ENCODE results near the gene FRMD6.

FRMD6 gene

DNA sequence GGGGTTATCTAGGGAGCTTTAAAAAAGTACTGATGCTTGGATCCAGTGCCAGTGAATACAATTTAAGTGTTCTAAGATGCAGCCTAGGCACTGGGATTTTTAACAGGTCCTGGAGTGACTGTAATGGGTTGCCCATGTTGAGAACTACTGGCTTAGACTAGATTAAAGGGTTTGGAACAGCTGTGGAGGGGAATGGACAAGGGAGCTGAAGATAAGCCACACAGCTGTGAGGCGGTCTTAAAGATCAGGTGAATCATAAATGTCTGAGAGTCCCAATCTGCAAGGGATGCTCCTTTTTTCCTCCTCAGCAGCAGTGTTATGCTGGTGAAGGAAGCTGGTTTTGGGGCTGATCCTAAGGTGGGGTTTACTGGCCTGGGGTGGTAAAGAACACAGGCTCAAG lies 35.5 kb upstream of the FRMD6 start:
- no peak overlapping the region for H3K4me3 ChIP-seq (ENCODE audit: low read depth, low read length)
- TF ChIP-seq, protein P1, sequence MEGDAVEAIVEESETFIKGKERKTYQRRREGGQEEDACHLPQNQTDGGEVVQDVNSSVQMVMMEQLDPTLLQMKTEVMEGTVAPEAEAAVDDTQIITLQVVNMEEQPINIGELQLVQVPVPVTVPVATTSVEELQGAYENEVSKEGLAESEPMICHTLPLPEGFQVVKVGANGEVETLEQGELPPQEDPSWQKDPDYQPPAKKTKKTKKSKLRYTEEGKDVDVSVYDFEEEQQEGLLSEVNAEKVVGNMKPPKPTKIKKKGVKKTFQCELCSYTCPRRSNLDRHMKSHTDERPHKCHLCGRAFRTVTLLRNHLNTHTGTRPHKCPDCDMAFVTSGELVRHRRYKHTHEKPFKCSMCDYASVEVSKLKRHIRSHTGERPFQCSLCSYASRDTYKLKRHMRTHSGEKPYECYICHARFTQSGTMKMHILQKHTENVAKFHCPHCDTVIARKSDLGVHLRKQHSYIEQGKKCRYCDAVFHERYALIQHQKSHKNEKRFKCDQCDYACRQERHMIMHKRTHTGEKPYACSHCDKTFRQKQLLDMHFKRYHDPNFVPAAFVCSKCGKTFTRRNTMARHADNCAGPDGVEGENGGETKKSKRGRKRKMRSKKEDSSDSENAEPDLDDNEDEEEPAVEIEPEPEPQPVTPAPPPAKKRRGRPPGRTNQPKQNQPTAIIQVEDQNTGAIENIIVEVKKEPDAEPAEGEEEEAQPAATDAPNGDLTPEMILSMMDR (IDR thresholded peaks at IDR 0.05; ENCODE audit: low read depth, low read length) = no peak
- in situ Hi-C loops (cut with HindIII; ENCODE audit: low sequenced_read_pairs) = no loop called here
- DNase-seq (ENCODE audit: low read depth, low spot score) = no peak

DNA sequence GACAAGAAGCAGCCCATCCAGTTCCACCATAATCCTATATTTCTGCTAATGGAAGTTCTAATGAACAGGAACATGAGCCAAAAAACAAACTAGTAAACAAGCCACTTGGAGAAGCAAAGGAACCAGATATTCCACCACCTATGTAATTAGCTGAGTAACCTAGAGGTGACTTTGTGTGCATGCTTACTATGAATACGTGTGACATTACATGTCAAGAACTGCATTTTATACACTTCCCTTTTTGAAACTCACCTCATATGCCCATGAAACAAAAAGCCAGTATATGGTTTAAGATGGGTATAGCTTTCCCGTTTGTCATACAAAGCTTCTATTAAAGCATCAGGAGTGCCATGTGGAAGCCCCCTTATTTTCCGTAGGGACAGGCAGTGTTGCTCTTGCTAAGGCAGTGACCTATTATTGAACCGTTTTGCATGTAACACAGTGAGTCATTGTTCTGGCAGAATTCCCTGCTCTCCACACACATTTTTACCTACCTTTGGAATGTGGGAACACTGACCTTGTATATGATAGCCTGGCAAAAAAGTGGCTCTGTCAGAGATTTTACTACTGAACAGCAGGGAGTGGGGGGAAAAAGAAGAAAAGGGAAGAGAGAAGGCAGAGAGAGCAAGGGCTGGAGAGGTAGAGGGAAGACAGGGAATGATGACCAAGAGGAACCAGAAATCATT lies 34.8 kb upstream of the FRMD6 start:
- DNase-seq (ENCODE audit: low read depth, low spot score) = peak; percentile 92
- in situ Hi-C loops (cut with HindIII; ENCODE audit: low sequenced_read_pairs) = no loop called here
- no peak overlapping the region for H3K4me3 ChIP-seq (ENCODE audit: low read depth, low read length)
- TF ChIP-seq, protein P1 (IDR thresholded peaks at IDR 0.05; ENCODE audit: low read depth, low read length) = no peak

DNA sequence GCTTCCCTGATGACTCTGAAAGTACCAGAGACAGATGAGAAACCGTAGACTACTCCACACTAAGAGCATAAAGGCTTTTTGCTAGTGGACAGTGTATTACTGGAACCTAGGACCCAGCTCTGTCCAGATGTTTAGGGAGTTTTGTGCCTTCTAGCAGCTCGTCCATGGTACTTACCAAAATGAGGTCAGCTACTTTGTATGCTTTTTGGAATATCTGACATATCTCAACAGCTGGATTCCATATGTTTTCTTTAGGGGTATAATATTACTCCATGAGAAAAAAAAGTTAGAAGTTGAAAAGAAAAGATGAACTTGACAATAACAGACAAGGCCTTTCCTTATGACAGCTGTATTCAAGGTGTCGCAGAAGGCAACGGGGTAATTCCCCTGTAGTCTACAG lies 32.1 kb upstream of the FRMD6 start:
- H3K4me3 ChIP-seq (ENCODE audit: low read depth, low read length) = no peak overlapping the region
- DNase-seq (ENCODE audit: low read depth, low spot score) = no peak
- TF ChIP-seq, protein P1 (IDR thresholded peaks at IDR 0.05; ENCODE audit: low read depth, low read length) = no peak
- in situ Hi-C loops (cut with HindIII; ENCODE audit: low sequenced_read_pairs) = no loop called here

DNA sequence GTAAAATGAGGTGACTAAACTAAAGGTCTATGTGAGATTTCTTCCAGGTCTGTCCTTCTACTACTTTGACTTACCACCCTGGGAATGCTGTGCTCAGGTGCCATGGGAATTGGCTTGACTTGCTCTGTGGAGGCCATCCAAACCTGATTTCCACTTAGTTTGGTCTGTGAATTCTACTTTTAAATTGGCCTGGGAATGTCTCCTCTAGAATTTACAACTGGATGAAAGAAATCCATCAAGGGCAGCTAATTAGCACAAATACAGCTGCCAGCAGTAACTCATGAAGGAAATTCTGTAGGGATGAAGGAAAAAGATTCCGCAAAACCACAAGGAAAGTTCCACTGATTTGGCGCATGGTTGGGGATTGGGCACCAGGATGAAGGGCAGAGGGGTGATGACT lies 31.7 kb upstream of the FRMD6 start:
- in situ Hi-C loops (cut with HindIII; ENCODE audit: low sequenced_read_pairs) = no loop called here
- TF ChIP-seq, protein P1 (IDR thresholded peaks at IDR 0.05; ENCODE audit: low read depth, low read length) = no peak
- DNase-seq (ENCODE audit: low read depth, low spot score) = no peak
- H3K4me3 ChIP-seq (ENCODE audit: low read depth, low read length) = no peak overlapping the region

DNA sequence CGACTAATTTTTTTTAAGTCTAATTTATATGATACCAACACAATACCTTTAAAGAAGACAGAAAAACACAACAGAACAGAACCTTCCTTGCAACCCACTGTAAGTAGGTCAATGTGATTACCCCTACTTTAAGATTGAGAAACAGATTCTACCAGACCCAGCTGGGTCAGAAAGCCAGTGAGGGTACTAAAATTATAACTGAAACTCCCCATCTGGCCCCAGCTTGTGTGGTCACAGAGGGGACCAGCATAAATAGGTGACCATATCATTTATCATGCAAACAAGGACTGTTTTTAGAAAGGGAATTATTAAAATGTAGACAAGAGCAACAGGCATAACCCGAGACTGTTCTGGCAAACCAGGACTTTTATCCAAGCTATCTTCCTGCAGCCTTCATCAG lies 30.1 kb upstream of the FRMD6 start:
- TF ChIP-seq, protein P1 (IDR thresholded peaks at IDR 0.05; ENCODE audit: low read depth, low read length) = no peak
- DNase-seq (ENCODE audit: low read depth, low spot score) = no peak
- no peak overlapping the region for H3K4me3 ChIP-seq (ENCODE audit: low read depth, low read length)
- in situ Hi-C loops (cut with HindIII; ENCODE audit: low sequenced_read_pairs) = no loop called here

DNA sequence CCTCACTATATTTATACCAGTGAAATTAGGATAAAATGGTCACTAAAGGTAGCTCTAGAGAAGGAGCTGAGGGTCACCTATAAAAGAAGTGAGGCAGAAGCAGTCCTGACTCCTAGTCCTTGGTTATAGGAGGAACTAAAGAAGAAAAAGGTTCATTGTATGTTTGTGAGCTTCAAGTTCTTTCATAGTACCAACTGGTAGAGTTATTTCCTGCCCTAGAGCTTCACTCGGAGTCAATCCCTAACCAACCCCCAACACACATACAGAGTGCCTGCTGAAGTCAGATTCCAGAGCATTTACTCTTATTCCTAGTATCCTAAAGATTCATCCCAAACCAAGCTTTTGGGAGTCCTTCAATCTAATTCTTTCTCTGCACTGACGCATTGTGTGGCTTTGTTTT lies 29.3 kb upstream of the FRMD6 start:
- H3K4me3 ChIP-seq (ENCODE audit: low read depth, low read length) = no peak overlapping the region
- TF ChIP-seq, protein P1 (IDR thresholded peaks at IDR 0.05; ENCODE audit: low read depth, low read length) = no peak
- DNase-seq (ENCODE audit: low read depth, low spot score) = no peak
- in situ Hi-C loops (cut with HindIII; ENCODE audit: low sequenced_read_pairs) = no loop called here
